Stimulated activated CD4-positive, alpha-beta T cell treated with anti-CD3 and anti-CD28 coated beads, Interleukin-15, amount 100 ng/mL, for 24 hours (primary cell): ENCODE data around the gene MARK3.
"Not testable (repeated sequence)": the region's sequence is repeated elsewhere in the genome, so short reads cannot be mapped to it uniquely, and the experiment has no call there.

Experiments used
- DNase-seq: peaks from one replicate; pipeline ENCODE4 v3.0.0-alpha.2; 2020

Gene MARK3

GRCh38 chr14:103495854-103496253 is 110.6 kb downstream of the MARK3 start:
- DNase-seq: no peak

GRCh38 chr14:103496776-103497175 is 111.6 kb downstream of the MARK3 start:
- no peak for DNase-seq

- no peak for DNase-seq
Observed at GRCh38 chr14:103499709-103500108, 114.5 kb downstream of the MARK3 start.

GRCh38 chr14:103500148-103500990 is 115.2 kb downstream of the MARK3 start:
- DNase-seq: peak; percentile 87

- no peak for DNase-seq
Observed at GRCh38 chr14:103501041-103501870, 116.0 kb downstream of the MARK3 start.

GRCh38 chr14:103501921-103502669 is 116.9 kb downstream of the MARK3 start:
- DNase-seq: no peak

DNA sequence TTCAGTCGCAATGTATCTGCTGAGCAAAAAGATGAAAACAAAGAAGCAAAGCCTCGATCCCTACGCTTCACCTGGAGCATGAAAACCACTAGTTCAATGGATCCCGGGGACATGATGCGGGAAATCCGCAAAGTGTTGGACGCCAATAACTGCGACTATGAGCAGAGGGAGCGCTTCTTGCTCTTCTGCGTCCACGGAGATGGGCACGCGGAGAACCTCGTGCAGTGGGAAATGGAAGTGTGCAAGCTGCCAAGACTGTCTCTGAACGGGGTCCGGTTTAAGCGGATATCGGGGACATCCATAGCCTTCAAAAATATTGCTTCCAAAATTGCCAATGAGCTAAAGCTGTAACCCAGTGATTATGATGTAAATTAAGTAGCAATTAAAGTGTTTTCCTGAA is 117.7 kb downstream of the MARK3 start:
- DNase-seq: no peak

GRCh38 chr14:103503296-103503695 is 118.1 kb downstream of the MARK3 start:
- DNase-seq: no peak

GRCh38 chr14:103504991-103505565 is 119.9 kb downstream of the MARK3 start:
- DNase-seq: no peak

- no peak for DNase-seq
Observed at GRCh38 chr14:103507751-103508150, 122.5 kb downstream of the MARK3 start.

- DNase-seq: no peak
Observed at GRCh38 chr14:103508521-103509329, 123.5 kb downstream of the MARK3 start.

DNA sequence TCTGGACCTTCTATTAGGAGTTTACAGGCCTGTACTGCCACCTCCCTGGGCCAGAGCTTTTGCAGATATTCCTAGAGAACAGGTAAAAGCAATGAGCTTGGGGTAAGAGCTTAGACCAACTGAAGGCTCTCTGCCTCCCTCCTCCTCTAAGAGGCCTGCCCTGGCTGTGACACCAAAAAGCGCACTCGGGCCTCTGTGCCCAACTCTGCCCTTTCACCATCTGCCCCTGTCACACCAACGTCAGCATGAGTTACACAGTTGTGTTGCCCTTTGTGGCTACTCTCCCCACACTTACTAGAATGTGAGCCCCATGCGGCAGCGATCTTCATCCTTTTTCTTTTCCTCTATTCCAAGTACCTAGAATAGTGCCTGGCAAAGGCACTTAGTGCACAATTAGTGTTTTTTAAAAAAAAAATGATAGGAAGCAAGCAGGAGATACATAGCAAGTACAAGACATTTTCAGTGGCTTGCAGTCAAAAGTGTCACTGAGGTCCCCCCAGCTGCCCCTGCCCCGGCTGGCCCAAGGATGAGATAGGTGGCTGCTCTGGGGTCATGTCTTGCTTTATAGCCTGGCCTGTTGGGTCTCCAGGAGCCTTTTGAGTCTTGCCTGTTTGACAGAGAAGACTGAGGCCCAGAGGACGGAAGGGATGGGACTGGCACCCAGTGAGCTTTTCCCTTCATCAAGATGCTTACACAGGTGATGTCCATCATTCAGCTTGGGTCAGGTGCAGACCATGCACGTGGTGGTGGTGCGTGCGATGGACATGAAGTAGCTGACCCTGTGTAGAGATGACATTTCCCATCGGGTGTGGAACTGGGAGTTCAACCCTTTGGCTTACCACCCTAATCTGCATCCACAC is 124.9 kb downstream of the MARK3 start:
- no peak for DNase-seq

GRCh38 chr14:103510724-103511693 is 125.8 kb downstream of the MARK3 start:
- no peak for DNase-seq

GRCh38 chr14:103512180-103512579 is 127.0 kb downstream of the MARK3 start:
- not testable (repeated sequence) for DNase-seq

DNA sequence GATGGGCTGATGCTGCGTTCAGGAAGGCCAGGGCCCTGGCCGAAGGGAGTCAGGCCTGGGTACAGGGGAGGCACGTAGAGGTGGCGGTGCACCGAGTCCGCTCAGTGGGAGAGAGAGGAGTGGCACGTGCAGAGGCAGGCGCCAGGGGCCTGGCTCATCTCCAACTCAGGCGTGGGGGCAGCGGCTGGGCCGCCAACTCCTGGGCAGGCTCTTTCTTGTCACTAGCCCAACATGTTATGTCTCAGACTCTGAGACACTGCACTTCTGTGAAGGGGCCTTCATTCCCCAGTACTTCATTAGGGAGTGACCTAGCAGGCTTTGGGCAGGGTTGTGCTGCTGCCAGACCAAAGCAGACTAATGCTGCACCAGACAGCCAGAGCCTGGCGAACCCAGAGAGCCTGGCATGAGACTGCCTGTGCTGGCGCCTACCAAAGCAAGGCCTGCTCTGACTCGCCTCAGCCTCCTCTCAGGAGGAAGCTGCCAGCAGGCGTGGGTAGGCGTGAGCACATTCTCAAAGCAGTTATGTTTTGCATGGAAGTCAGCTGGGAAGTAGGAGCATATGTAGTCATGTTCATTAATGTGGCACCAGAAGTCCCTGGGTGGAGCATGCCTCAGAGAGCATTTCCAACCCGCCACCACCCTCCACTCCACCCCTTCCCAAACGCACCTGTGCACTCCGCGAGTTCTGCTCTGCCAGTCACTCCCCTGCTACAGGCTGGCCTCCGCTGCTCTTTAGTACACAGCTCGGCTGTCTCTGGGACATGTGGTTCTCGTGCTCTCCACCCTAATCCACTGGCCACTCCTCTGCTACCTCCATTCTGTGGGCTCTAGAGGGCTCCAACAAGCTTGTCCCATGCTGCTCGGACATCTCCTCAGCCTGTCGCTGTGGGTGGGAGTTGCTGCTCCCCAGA is 127.7 kb downstream of the MARK3 start:
- DNase-seq: no peak

DNA sequence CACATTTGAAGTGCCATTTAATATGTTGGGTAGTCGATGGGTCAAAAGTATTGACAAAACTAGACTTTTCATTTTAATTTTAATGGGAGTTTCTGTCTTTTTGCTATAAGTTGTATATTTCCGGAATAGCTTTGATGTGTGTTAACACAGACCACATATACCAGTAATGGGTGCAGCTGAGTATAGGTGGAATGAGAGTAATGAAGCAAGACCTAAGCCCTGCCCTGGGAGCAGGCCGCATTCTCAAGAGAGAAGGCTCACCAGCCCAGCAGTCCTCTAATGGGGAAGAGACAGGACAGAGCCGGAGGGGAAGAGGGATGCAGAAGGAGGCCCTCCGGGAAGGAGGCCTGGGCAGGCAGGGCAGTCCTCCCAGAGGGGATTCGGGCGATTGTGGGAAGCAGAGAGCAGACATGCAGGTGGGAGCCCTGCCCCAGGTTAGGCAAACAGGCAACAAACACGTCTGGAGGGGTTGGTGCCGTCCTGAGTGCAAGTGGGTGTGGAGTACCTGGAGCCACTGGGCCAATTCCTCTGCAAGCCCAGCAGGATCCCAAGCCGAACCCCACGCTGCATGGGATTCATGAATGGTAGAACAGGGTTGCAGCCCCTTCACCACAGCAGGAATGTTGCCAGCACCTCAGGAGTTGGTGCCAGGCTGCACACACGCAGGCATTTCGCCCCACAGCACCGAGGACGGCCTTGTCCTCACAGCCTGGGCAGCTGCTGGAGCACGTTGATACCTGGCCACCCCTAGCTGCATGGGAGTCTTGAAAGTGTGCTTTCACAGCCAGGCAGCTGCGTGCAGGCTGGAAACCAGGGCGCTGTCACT is 129.6 kb downstream of the MARK3 start:
- no peak for DNase-seq

GRCh38 chr14:103516426-103517173 is 131.4 kb downstream of the MARK3 start:
- no peak for DNase-seq
